GM10847 (cell line): Measurements from ENCODE around the gene KDM8.

Experiments used
- POLR2A ChIP-seq: IDR thresholded peaks from 2 replicates; pipeline ENCODE4 v1.6.1; 2011; ENCODE audit not compliant: insufficient read length; ENCODE audit errors: extremely low read depth

The KDM8 gene

GRCh38 chr16:27232061-27232900 is 29.0 kb downstream of the KDM8 start:
- no peak for TF ChIP-seq POLR2A

GRCh38 chr16:27232901-27233625 is 29.7 kb downstream of the KDM8 start:
- TF ChIP-seq POLR2A, result no peak

DNA sequence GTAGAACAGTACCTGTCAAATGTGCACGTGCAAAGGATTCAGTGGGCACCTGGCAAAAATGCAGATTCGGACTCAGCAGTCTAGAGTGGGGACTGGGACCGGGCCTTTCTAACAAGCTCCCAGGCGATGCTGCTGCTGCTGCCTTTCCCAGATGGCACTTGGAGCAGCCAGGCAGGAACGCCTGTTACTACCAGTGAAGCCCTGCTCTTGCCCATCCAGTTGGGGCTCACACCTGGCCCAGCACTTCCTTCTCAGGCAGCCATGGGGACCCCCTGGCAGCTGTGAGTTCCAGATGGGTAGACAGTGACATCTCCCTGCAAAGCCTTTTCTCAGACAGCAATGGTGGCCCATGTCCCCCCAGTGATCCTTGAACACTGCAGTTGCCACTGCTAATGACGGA is 30.4 kb downstream of the KDM8 start:
- TF ChIP-seq POLR2A, result no peak

DNA sequence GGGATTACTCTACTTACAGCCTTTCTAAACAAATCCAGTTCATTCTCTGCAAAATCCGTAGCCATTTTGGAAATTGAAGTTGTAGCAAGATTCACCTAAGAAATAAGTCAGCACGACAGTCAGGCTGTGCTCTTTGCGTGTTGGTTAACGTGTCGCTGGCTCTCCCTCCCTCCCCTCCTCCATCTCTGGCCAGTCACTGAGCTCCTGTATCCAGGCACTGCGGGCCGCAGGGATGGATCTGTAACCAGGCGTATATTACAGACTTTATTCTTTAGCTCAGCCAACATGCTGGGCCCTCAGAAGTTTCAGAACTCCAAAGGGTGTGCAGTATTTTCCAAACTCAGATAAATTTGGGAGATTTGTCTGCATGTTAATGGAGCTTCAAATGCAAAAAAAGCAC is 30.8 kb downstream of the KDM8 start:
- TF ChIP-seq POLR2A, result no peak

GRCh38 chr16:27234603-27235002 is 31.3 kb downstream of the KDM8 start:
- no peak for TF ChIP-seq POLR2A

- no peak for TF ChIP-seq POLR2A
Measured at GRCh38 chr16:27235055-27235937, 32.0 kb downstream of the KDM8 start.

DNA sequence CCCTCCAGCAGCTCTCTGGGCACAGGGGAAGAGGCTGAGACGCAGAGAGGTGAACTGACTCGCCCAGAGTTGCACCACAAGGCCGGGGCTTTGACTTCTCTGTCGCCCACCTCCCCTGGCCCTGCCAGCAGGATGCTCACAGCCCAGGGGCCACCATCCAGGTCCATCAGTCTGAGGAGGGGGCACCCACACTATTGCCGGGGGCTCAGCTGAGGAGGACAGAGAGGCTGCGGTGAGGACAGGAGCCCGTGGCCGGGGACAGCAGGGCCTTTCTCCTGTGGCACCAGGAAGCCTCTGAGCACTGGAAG is 32.6 kb downstream of the KDM8 start:
- TF ChIP-seq POLR2A, result no peak

- no peak for TF ChIP-seq POLR2A
Measured at GRCh38 chr16:27236635-27237218, 33.4 kb downstream of the KDM8 start.

GRCh38 chr16:27237219-27238015 is 34.1 kb downstream of the KDM8 start:
- TF ChIP-seq POLR2A, result no peak

DNA sequence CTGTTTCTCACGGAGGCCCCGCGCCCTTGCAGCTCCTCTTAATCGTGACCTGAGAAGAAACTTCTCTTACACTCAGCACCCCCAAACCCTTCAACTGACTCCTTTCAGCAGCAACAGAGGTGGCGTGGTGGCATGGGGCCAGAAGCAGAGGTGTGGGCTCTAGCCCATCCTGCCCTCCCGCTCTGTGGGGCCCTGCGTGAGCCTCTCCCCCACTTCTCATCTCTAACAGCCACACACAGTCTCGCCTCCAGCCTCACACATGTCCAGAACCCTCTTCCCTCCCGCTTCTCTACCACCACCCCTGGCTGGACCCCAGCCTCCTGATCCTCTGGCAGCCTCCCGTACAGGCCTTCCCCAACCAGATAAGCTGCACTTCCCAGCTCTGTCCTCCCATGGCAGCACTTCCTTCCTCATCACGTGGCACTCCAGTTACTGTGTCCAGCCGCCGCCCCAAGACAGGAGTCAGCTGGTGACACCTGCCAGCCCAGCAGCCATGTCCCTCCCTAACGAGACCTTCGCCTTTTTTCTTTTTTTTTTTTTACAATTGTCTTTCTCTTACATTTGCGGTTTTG is 34.8 kb downstream of the KDM8 start:
- TF ChIP-seq POLR2A, result no peak

GRCh38 chr16:27238591-27238990 is 35.3 kb downstream of the KDM8 start:
- no peak for TF ChIP-seq POLR2A

- TF ChIP-seq POLR2A, result no peak
Measured at GRCh38 chr16:27239026-27239425, 35.7 kb downstream of the KDM8 start.

- no peak for TF ChIP-seq POLR2A
Measured at GRCh38 chr16:27239906-27240655, 36.8 kb downstream of the KDM8 start.
